ENCODE results near the gene RFFL. TPM values are rescaled to one million over a fixed set of nuclear protein-coding genes. Genes with fewer than 3 reads are reported as not detected.

Gene RFFL
- total RNA-seq, 1 experiment from 2014 or later, result 40.3 TPM

DNA sequence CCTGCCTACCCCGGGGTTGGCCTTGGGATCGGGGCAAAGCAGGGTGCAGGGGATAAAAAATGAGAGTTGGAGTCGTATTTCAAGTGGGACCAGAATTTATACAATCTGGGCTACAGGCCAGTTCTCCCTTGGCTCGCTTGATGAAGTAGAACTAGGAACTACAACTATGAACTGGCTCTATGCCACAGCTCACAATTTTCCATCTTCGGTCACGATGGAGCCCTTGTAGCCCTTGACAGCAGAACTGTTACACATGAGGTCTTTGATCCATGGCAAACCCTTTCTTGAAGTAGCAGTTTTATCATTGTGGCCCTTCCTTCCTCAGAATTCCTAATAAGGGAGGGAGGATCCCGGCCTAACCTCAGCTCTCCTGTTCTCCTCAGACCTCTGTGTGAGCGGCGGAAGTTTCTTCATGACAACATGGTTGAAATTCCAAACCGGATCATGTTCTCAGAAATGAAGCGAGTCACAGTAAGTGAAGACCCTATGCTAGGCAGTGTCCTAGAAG is 66.1 kb downstream of the RFFL start:
- ATAC-seq (no peak), DNase-seq (ENCODE audit: low read depth, low spot score) (no peak)
- TF ChIP-seq SRF (IDR thresholded peaks at IDR 0.05; ENCODE audit: low read depth) (no peak), JUND (IDR thresholded peaks at IDR 0.05) (no peak), EZH2phosphoT487 (IDR thresholded peaks at IDR 0.05; ENCODE audit: borderline replicate concordance) (no peak), ZFX (IDR thresholded peaks at IDR 0.05) (no peak), YY1 (IDR thresholded peaks at IDR 0.05; ENCODE audit: extremely low read depth, insufficient replicate concordance, low read depth, low read length) (no peak)
- intact Hi-C loops (cut with micrococcal nuclease), result loop anchor here (5.0 to 10.0 kb wide), 3 partner anchors 540 to 750 kb away; partner anchors contain the start of gene SLFN12L
- H3K9me3 ChIP-seq (ENCODE audit: control insufficient read depth in 1 of 2, insufficient read depth in 1 of 2, low read depth in 1 of 2, low read length in 2 of 2), result no peaks in the 10 kb centered on the region
- H3K27ac ChIP-seq (ENCODE audit: low read depth, low read length), result no peak overlapping the region
- H3K27me3 ChIP-seq (ENCODE audit: insufficient read depth, low read length), result no peaks in the 10 kb centered on the region
- no peak overlapping the region for H3K9ac ChIP-seq (ENCODE audit: low read length)
- no peak overlapping the region for H3K4me2 ChIP-seq (ENCODE audit: low read length)
- no peaks in the 10 kb centered on the region for H4K20me1 ChIP-seq (ENCODE audit: insufficient read depth)
- CTCF ChIA-PET, result interaction anchor here (1.0 to 1.2 kb wide), 3 partner anchors 118 to 123 kb away, joined by 3 read pairs; no protein-coding TSS in a partner anchor
- H3K36me3 ChIP-seq (ENCODE audit: control insufficient read depth in 1 of 2, insufficient read depth in 2 of 2, low read length in 2 of 2), result peaks cover 26 to 64% of the 10 kb centered on the region in 2 experiments; a peak in 3 of 4 replicates
- RAD21 ChIA-PET (ENCODE audit: low non-redundant PET in 1 of 2, low total read pairs in 2 of 2, uncharacterized antibody in 2 of 2, unreplicated experiment in 2 of 2), result no interaction called here
- no peaks in the 10 kb centered on the region for H3K4me1 ChIP-seq (ENCODE audit: control insufficient read depth in 1 of 2, insufficient read depth in 2 of 2, low read length in 2 of 2)
- H2AFZ ChIP-seq (ENCODE audit: low read depth, low read length, poor library complexity, severe bottlenecking), result no peak overlapping the region
- POLR2A ChIA-PET, result no interaction called here
- no TSS peak for BruUV-seq (replicated peaks)
- no peak overlapping the region for H3K4me3 ChIP-seq (replicated peaks in 1 of 2; ENCODE audit: low read depth in 1 of 2, low read length in 2 of 2)
- no peaks in the 10 kb centered on the region for H3K9me2 ChIP-seq (ENCODE audit: insufficient read depth)
- H3K79me2 ChIP-seq (ENCODE audit: insufficient read depth, low read length), result no peaks in the 10 kb centered on the region

DNA sequence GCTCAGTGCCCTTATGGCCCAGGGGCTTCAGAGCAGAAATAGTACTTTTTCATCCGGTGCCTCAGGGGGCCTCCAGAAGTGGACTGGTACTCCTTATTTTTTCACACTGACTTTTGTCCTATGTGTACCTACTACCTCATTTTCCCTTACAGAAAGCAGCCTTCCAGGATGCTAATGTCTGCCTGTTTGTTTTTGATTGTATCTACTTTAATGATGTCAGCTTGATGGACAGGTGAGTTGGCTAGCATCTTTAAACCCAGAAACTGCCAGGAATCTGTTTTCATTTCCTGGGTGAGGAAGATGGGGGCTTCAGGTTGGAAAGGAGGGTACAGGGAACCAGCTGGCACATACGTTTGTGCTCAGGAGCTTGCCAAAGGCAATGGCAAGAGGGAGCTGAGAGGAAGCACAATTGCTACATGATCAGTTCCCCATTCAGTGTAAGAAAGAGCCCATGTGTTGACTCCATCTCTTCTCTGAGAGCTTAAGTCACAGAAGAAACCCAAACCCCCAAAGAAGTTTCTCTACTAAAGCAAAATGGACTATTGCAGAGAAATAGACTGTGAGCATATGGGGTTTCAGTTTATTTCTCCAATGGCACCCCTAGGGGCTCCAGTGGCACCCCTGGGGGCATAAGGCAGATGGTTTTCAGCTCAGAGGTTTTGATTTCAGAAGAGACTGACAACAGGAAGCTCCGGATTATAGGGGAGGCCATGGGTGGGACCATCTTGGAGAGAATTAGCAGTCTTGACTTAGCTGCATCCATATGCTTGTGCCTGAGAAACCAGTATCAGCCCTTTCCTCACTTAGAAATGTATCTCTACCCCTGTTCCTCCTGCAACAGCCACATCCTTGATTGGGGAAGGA is 66.9 kb downstream of the RFFL start:
- Histone ChIP-seq H4K20me1 (ENCODE audit: insufficient read depth) (no peaks in the 10 kb centered on the region), H3K27ac (ENCODE audit: low read depth, low read length) (no peak overlapping the region), H2AFZ (ENCODE audit: low read depth, low read length, poor library complexity, severe bottlenecking) (no peak overlapping the region), H3K4me1 (ENCODE audit: control insufficient read depth in 1 of 2, insufficient read depth in 2 of 2, low read length in 2 of 2) (no peaks in the 10 kb centered on the region), H3K9me2 (ENCODE audit: insufficient read depth) (no peaks in the 10 kb centered on the region), H3K79me2 (ENCODE audit: insufficient read depth, low read length) (no peaks in the 10 kb centered on the region), H3K9me3 (ENCODE audit: control insufficient read depth in 1 of 2, insufficient read depth in 1 of 2, low read depth in 1 of 2, low read length in 2 of 2) (no peaks in the 10 kb centered on the region), H3K27me3 (ENCODE audit: insufficient read depth, low read length) (no peaks in the 10 kb centered on the region), H3K9ac (ENCODE audit: low read length) (no peak overlapping the region), H3K36me3 (ENCODE audit: control insufficient read depth in 1 of 2, insufficient read depth in 2 of 2, low read length in 2 of 2) (peaks cover 31 to 64% of the 10 kb centered on the region in 2 experiments; a peak in 3 of 4 replicates), H3K4me3 (replicated peaks in 1 of 2; ENCODE audit: low read depth in 1 of 2, low read length in 2 of 2) (no peak overlapping the region), H3K4me2 (ENCODE audit: low read length) (no peak overlapping the region)
- BruUV-seq (replicated peaks), result no TSS peak
- no peak for ATAC-seq
- POLR2A ChIA-PET, result no interaction called here
- TF ChIP-seq ELF1 (IDR thresholded peaks at IDR 0.05; ENCODE audit: borderline replicate concordance, low read depth), result no peak
- TF ChIP-seq EZH2 (IDR thresholded peaks at IDR 0.05), result no peak
- no peak for TF ChIP-seq YY1 (IDR thresholded peaks at IDR 0.05; ENCODE audit: extremely low read depth, insufficient replicate concordance, low read depth, low read length)
- TF ChIP-seq SRF (IDR thresholded peaks at IDR 0.05; ENCODE audit: low read depth), result no peak
- TF ChIP-seq, protein P1, sequence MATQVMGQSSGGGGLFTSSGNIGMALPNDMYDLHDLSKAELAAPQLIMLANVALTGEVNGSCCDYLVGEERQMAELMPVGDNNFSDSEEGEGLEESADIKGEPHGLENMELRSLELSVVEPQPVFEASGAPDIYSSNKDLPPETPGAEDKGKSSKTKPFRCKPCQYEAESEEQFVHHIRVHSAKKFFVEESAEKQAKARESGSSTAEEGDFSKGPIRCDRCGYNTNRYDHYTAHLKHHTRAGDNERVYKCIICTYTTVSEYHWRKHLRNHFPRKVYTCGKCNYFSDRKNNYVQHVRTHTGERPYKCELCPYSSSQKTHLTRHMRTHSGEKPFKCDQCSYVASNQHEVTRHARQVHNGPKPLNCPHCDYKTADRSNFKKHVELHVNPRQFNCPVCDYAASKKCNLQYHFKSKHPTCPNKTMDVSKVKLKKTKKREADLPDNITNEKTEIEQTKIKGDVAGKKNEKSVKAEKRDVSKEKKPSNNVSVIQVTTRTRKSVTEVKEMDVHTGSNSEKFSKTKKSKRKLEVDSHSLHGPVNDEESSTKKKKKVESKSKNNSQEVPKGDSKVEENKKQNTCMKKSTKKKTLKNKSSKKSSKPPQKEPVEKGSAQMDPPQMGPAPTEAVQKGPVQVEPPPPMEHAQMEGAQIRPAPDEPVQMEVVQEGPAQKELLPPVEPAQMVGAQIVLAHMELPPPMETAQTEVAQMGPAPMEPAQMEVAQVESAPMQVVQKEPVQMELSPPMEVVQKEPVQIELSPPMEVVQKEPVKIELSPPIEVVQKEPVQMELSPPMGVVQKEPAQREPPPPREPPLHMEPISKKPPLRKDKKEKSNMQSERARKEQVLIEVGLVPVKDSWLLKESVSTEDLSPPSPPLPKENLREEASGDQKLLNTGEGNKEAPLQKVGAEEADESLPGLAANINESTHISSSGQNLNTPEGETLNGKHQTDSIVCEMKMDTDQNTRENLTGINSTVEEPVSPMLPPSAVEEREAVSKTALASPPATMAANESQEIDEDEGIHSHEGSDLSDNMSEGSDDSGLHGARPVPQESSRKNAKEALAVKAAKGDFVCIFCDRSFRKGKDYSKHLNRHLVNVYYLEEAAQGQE (IDR thresholded peaks at IDR 0.05; ENCODE audit: low read depth), result no peak
- TF ChIP-seq SIN3A (IDR thresholded peaks at IDR 0.05; ENCODE audit: low read depth), result no peak
- TF ChIP-seq FOSL1 (IDR thresholded peaks at IDR 0.05; ENCODE audit: low read depth), result no peak
- DNase-seq (ENCODE audit: low read depth, low spot score), result no peak
- CTCF ChIA-PET, result interaction anchor here (1.0 to 1.2 kb wide), 3 partner anchors 119 to 123 kb away, joined by 3 read pairs; no protein-coding TSS in a partner anchor
- RAD21 ChIA-PET (ENCODE audit: low non-redundant PET in 1 of 2, low total read pairs in 2 of 2, uncharacterized antibody in 2 of 2, unreplicated experiment in 2 of 2), result no interaction called here
- intact Hi-C loops (cut with micrococcal nuclease), result loop anchor here (5.0 to 10.0 kb wide), 3 partner anchors 541 to 751 kb away; partner anchors contain the start of gene SLFN12L

All from HCT116 (cell line).